GM21825 (cell line): ENCODE data around the gene UPF2.
"Not testable (repeated sequence)": the region's sequence is repeated elsewhere in the genome, so short reads cannot be mapped to it uniquely, and the experiment has no call there.

ENCODE experiments used
- ATAC-seq: cut with Tn5 transposase; IDR thresholded peaks from one replicate; pipeline ENCODE4 v1.9.1; 2021; ENCODE audit warnings: mild to moderate bottlenecking, moderate library complexity; ENCODE audit not compliant: unreplicated experiment

The UPF2 gene

DNA sequence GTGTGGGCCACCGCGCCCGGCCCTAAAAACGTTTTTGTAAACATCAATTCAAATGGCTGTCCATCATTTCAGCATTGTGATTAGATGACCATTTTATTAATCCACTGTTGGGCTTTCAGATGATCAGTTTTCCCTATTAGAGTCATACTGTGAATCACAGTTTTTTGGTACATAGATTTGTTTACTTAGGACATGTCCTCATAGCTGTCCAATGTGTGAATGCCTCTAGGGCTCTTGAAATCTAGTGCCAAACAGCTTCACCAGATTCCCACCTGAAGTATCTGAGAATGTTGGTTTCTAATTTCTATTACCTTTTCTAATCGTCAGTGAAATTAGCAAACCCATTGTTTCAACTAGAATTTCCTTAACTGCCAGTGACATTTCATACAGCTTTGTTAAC, 66.8 kb downstream of the UPF2 start:
- ATAC-seq: no peak

DNA sequence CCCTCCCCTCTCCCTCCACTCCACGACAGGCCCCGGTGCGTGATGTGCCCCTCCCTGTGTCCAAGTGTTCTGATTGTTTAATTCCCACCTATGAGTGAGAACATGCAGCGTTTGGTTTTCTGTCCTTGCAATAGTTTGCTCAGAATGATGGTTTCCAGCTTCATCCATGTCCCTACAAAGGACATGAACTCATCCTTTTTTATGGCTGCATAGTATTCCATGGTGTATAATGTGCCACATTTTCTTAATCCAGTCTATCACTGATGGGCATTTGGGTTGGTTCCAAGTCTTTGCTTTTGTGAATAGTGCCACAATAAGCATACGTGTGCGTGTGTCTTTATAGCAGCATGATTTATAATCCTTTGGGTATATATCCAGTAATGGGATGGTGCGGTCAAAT, 70.1 kb downstream of the UPF2 start:
- not testable (repeated sequence) for ATAC-seq

DNA sequence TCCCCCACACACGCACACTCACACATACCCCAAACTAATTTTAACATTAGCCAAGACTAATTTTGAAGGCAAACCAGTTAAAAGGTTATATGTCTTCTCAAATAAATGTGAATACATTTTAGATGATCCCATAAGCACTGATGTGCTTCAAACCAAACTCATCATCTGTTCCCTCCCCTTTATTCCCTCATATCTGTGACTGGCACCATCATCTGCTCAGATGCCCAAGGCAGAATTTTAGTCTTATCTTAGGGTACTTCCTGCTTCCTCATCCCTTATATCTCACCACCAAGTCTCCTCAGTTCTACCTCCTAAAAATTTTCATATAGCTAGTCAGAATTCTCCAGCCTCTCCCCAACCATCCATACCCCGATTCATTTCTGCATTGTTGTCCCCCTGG, 80.4 kb downstream of the UPF2 start:
- ATAC-seq: no peak

DNA sequence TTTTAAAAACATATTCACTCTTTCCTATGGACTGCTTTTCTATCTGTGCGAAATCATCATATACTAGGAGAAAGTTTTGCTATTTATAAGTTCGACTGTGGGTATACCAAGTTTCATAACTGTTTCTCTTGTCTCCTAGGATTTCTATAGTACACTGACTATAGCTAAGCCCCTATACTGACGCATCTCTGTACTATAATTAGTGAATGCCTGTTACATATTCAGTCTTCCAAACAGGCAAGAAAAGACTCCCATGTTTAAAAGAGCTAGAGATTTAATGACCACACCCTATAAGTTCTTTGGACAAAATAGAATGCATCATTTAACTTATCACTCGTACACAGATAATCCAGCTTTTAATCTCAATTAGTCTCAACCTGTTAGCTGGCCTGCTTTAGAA, 80.8 kb downstream of the UPF2 start:
- no peak for ATAC-seq

DNA sequence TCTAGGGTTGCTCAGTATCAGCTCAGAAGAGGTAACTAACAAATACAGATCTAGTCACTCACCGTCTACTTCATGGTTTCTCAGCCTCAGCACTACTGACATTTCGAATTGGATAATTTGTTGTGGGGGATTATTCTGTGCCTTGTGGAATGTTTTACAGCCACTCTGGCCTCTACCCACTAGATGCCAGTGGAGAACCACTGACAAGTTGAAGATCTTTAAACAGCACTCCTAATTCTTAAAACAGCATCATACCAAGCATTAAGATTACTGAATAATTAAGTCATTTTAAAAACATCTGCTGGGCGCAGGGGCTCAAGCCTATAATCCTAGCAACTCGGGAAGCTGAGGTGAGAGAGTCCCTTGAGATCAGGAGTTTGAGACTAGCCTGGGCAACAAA, 82.6 kb downstream of the UPF2 start:
- no peak for ATAC-seq

DNA sequence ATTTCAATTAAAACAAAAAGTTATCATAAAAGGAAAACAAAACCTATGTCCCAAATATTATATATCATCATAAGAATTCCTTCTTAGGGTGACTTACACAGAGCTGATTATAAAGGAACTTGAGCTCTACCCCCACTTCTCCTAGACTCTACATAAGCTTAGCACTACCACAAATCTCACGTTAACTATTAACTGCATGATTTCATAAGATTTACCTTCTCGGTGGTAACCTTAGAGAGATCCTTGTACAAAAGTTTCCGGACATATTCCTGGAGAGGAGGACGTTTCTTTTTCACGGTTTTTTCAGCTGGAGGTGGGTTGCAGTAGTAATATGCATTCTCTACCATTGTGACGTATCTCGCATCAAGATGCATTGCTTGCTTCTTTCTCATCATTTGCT, 83.7 kb downstream of the UPF2 start:
- ATAC-seq: no peak

DNA sequence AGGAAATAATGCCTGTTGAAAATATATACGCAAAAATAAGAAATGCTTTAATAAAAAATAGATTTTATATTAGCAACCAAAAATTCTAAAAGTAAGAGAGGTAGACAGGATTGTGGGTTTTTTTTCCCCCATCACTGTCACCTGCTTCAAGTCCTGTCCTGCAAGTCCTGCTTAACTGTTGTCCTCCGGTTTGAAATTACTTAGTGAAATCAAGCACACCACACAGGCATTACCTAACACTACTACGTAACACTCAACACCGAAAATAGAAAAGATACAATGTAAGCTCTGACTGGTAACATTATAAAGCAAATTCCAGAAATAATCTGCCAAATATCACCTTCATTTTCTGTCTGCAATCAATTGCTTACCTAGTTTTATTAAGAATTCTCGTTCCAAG, 90.9 kb downstream of the UPF2 start:
- ATAC-seq: no peak

DNA sequence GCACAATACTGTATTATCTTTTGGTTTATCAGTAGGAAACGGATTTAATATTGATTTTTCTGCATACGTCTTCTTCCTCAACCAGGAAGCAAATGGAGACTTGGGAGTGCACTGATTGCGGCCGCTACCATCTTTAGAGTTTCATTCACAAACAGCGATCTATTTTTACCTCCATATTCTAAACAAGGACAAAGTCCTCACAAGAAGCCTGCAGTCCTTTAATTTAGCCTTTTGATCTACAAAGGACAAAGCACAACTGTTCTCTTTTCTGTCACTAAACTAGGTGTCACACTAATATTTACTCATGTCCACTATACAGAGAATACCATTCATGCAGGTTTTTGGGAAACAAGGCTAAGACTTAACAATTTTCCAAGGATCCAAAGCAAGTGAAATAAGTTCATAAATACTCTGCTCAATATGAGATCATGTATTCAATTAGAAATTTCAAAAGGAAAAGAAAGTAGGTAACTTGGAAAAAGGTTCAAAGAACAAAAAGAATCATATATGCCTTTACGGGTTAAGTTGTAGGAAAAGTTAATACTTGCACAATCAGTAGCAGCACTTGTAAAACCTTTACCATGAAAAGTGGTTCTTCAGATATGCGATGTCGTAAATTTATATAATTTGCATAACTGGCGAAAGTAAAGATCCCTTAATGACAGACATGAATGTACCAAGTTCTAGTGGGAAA, 92.1 kb downstream of the UPF2 start:
- ATAC-seq: no peak

DNA sequence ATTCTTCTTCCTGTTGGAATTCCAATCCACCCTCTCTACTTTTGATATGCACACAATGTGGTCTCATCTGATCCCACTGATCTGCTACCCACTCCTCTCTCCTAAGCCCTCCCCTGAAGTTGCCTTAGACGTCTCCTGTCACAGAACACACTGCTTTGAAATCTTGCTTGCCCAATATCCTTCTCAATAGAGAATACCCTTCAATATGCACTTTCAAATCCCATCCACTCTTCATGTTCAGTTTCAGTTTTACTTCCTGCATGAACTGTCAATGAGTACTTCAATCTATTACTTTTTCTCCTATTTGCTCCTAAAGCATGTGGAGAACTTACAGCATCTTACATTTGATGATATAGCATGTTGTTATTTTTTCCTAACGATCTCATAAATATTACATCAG, 93.5 kb downstream of the UPF2 start:
- ATAC-seq: no peak

DNA sequence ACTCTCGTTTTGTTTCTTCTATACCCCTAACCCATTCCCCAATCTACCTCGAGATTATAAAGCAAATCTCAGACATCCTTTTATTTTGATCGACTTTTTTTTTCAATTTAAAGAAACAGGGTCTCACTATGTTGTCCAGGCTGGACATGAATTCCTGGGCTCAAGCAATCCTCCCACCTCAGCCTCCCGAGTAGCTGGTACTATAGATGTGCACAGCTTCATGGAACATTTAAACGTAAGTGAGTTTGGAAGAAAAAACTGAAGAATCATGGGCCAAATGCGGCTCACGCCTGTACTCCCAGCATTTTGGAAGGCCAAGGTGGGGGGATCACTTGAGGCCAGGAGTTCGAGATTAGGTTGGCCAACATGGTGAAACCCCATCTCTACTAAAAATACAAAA, 96.0 kb downstream of the UPF2 start:
- no peak for ATAC-seq

DNA sequence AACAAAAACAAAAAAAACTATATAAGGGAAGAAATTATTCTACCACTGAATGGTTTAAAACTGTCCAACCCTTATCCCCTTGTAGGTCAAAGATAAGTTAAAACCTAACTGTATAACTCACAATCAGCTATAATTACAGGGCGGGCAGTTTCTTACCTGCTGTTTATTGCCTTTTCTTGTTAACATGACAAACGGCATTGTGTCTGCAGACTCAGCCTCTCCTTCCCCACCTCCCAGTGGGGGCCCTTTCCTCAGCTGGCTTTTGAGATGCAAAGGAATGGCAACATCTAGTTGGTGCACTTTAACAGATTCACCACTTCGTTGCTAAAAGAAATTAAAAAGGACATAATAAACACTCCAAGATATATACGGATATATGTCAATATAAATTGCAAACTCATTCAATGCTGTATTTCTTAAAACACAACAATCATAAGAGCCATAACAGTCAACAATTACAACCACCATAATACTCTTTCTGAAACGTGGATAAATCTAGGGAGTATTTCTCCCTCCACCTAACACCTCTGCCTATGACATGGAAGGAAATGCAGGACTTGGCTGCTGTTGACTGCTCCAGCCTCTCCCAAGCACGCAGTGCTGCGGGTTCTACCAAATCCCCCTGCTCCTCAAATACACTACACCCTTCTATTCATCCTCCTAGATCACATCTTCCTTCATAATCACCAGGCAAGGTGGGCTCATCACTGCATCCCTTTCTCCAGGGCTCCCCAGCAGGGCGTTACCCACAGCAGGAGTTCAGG, 106.0 kb downstream of the UPF2 start:
- ATAC-seq: no peak

DNA sequence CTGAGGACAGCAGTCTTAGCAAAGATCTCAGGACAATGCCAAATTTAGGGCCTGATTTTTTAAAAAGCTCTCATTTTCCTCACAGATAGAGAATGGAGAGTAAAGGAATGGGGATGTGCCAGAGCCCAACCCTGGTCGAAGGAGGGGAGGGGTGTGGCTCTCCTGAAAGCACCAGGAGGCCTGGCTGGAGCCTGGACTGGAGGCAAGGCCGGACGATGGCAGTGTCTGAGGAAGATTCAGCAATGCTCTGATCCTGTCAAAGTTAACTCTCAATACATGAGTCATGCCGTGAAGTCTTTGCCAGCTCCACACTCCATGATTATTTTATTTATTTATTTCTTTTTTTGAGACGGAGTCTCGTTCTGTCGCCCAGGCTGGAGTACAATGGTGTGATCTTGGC, 108.3 kb downstream of the UPF2 start:
- no peak for ATAC-seq

DNA sequence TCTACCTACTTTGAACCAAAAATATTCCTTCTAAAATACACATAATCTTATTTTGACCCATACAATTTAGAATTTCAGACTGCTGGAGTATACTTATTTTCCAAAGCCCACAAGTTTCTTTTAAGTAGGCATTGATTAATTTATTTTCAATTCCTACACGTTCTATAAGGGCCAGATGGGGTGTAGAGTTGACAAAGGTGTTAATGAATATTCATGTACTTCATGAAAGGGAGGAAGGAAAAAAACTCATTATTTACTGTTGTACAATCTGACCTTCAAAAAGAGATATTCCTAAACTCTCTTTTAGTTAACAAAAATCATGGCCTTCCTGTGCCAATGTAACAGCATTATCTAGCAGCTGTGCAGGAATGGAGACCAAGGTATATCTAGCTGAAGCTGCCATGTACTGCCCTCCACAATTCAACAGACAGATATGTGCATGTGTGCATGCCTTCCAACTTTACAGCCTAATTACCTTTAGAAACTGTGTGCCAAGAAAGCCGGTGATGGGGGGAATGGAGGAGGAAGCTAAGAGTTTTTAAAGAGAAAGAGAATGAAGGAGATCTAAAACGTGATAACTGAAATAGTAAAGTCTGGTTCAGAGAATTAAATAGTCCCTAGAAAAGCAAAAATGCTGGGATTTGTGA, 108.9 kb downstream of the UPF2 start:
- ATAC-seq: no peak

DNA sequence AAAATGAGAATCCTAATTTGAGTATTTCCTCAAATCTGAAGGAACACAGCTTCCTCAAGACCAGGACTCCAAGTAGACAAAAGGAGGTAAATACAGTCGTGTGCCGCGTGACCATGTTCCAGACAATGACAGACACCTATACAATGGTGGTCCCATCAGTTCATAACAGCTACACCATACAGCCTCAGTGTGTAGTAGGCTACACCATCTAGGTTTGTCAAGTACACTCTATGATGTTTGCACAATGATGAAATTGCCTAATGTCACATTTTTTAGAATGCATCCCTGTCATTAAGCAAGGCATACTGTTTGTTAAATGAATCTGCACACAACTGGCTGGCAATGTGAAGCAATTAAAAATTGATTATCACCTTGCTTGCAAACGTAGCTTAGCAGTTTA, 111.6 kb downstream of the UPF2 start:
- ATAC-seq: no peak

DNA sequence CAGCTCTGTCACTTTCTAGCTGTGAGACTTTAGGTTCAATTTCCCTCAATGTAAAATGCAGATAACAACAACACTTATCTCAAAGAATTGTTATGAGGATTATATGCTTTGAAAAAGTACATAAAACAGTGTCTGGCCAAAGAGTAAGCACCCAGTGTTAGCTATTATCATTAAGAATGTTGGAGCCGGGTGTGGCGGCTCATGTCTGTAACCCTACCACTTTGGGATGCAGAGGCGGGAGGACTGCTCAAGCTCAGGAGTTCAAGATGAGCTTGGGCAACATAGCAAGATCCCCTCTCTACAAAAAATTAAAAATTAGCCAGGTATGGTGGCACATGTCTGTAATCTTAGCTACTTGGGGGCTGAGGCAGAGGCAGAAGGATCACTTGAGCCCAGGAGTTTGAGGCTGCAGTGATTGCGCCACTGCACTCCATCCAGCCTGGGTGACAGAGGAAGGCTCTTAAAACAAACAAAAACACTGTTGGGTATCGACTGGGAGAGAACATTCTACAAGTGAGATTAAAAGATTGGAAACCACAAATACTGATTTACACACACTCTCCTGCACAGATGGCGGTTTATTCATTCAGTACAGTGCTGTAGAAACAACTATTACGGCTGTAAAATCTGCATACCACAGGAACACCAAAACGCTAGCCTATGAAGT, 112.2 kb downstream of the UPF2 start:
- ATAC-seq: no peak

DNA sequence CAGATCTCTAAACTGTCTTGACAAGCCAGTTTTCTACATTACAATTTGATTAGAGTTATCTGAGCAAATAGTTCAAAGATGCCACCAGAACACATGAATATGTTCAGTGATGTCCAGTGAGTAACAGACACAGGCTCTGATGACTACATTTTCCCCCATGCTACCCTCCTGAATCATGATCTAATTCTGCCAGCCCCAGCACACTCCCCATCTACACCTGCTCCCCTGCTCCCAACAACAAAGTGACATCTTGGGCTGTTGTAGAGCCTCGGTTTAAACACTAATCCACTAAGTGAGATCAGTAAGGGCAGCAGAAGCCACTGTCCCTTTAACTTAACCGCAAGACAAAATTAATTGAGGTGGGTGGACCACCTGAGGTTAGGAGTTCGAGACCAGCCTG, 114.9 kb downstream of the UPF2 start:
- ATAC-seq: no peak

DNA sequence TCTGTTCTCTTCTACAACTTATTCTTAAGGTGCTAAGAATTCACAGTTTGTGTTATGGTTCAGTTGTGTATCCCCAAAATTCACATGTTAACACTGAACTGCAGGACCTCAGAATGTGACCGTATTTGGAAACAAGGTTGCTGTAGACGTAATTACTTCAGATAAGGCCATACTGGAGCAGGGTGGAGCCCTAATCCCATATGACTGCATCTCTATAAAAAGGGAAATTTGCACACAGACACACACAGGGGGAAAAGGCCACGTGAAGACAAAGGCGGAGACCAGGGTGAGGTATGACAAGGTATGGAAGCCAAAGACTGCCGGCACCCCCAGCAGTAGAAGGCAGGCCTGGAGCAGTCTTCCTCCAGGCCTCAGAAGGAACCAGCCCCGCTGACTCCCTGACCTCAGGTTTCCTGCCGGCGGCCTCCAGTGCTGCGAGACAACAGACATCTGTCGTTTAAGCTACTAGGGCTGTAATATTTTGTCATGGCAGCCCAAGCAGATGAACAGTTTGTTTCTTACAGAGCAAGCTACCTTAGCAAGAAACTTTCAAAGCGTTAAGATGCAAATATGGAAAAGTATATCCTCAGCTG, 120.7 kb downstream of the UPF2 start:
- ATAC-seq: no peak

DNA sequence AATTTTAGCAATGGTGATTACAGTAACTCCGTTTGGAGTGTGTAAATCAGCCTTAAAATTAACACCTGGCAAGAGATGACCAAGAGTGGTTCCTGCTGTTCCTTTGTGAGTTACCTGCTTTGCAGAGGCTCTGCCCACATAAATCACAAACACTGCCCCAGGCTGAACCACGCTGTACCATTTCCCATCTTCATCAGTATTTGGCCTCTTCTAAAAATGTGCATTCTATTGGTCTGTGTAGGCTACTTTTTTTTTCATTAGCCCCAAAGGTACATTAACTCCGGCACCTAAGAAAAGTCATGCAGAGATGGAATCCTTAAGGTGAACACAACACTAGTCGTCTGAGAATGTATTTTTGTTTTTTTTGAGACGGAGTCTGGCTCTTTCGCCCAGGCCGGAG, 123.3 kb downstream of the UPF2 start:
- no peak for ATAC-seq

DNA sequence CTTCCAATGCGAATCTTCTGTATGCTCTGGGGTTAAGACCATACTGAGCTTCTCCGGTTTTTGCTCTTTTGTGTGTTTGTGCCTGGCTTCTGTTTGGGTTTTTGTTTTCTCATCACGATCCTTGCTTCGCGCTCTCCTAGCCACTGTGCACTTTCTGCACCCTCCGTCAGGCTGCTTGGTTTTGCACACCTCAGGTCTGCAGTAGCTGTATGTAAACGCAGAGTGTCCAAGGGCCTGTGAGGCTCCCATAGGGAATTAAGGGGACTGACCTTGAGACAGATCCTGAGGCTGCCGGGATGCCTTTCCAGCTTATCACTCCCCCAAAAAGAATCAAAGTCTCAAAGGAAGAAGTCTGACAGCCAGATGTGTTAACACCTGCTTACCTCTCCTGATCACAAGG, 124.2 kb downstream of the UPF2 start:
- ATAC-seq: no peak

DNA sequence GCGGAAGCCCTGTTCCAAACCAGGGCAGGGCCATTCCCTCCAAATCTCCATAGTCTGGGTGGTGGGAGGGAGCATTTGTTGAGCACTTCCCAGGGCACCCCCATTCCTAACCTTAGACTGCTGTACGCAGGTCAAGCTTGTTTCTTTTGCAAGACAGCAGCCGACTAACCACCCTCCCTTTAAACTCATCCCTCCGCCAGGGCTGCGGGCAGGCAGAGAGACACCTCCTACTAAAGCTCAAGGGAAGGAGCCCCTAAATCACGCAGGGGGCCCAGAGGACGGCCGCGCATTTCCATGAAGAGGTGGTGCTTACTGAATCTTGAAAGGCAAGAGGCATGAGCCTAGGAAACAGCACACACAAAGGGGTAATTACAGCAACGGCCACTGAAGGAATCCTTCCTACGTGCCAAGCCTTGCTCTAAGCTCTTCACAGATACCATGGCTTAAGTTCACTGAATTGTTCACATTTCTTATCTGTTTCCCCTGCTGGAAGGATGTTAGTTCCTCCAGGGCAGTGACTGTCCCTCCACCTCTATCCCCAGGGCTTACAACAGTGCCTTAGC, 129.4 kb downstream of the UPF2 start:
- no peak for ATAC-seq

DNA sequence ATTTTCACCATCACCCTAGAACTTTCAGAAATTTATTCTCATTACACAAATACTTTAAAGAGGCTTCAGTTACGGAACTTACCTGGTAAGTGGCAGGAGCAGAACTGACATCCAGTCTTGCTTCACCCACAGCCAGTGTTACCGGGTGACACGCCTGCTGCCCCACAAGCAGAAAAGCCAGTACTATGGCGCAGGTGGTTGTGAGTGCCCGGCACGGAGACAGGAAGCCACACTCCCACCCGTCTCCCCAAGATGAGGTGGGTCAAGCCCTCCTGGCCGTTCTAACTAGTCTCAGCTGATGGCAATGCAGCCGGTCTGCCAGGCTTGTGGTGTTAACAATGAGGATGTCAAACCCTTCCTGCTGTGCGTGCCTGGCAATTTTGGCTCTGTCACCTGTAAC, 132.5 kb downstream of the UPF2 start:
- no peak for ATAC-seq
